ENCODE results near the gene TNRC6C.
A peak's percentile ranks its signal among the peaks of the same experiment; 100 is the strongest.

Gene TNRC6C

DNA sequence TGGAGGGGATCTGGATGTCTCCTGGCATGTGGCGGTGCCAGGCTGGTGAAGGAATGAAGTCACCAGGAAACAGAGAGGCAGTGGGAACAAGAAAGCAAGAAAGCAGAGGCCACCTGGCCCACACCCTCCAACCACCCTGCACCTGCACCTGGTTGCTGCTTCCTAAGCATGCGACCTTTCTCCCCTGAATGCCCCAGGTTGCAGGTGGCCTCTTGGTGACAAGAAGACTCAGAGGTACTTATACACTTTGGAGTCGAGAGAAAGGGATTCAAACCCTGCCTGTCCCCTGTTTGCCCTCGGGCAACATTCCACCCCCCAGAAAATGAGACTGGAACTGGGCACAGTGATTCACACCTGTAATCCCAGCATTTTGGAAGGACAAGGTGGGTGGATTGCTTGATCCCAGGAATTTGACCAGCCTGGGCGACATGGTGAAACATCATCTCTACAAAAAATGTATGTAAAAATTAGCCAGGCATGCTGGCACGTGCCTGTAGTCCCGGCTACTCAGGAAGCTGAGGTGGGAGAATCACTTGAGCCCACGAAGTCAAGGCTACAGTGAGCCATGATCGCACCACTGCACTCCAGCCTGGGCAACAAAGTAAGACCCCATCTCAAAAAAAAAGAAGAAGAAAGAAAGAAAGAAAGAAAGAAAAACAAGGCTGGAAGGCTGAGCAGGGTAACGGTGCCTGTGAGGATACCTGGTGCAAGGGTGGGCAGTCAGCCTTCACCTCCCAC, 34.6 kb upstream of the TNRC6C start:
- peaks cover 33% of the 10 kb centered on the region for H3K4me1 ChIP-seq (ENCODE audit: control insufficient read depth, low read depth, low read length)
- no peak overlapping the region for H3K4me3 ChIP-seq (ENCODE audit: low read length)
- H3K27ac ChIP-seq (ENCODE audit: low read length) = no peak overlapping the region
- H3K27me3 ChIP-seq (ENCODE audit: control insufficient read depth, insufficient read depth, low read length) = no peaks in the 10 kb centered on the region
- H3K9ac ChIP-seq (ENCODE audit: low read length) = no peak overlapping the region
- no peaks in the 10 kb centered on the region for H3K36me3 ChIP-seq (ENCODE audit: control insufficient read depth, low read depth, low read length)
- no peaks in the 10 kb centered on the region for H3K9me3 ChIP-seq (ENCODE audit: control insufficient read depth, low read depth, low read length)

DNA sequence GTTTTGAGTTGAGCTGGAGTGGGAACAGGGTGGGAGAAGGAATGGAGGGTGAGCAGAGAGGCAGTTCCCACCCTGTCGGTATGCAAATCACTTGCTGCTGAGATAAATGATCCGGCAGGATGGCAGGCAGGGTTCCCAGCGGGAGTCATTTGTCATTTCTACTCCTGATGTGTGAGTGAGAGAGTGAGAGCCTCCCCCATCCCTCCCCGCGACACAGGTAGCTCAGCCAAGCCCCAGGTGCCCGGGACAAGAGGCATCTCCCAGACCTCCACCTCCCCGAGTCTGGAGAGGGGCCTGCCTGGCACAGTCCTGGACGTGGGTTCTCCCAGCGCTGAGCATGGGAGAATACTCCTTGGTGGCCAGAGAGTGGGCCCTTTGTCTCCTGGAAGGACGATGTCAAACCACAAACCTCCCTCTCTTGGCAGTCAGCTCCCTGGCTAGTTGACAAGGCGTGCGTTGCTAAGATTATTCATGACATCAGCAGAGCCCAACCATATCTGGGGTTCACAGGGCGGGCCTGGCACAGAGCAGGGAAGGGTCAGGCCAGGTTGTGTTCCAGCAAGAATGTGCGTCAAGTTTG, 33.7 kb upstream of the TNRC6C start:
- Histone ChIP-seq H3K36me3 (ENCODE audit: control insufficient read depth, low read depth, low read length) (no peaks in the 10 kb centered on the region), H3K9me3 (ENCODE audit: control insufficient read depth, low read depth, low read length) (no peaks in the 10 kb centered on the region), H3K27me3 (ENCODE audit: control insufficient read depth, insufficient read depth, low read length) (no peaks in the 10 kb centered on the region), H3K4me1 (ENCODE audit: control insufficient read depth, low read depth, low read length) (peaks cover 41% of the 10 kb centered on the region), H3K9ac (ENCODE audit: low read length) (no peak overlapping the region), H3K4me3 (ENCODE audit: low read length) (peak overlapping the region; percentile 21), H3K27ac (ENCODE audit: low read length) (no peak overlapping the region)

DNA sequence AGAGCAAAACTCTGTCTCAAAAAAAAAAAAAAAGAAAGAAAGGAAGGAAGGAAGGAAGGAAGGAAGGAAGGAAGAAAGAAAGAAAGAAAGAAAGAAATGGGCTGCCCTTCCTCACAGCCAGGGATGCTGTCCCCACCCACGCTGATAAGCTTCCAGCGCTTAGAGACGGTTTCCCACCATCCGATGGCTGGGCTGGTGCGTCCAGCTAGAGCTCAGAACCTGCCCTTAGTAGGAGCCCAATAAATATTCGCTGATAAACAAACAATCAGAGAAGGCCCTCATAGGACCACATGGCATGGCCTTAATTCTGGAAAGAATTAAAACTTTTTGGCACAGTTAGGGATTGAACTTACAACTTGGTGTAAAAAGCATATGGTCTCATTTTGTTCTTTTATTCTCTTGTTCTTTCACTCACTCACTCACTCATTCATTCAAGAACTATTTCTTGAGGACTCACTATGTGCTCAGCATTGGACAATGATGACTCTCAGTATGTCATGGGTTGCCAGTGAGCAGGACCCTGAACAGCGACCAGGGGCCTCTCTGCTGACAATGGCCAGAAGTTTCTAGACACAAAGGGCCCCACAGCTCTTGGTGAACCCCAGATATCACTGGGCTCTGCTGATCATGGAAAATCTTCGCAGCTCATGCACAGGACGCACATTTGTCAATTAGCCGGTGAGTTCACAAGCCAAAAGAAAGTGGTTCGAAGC, 32.5 kb upstream of the TNRC6C start:
- Histone ChIP-seq H3K27ac (ENCODE audit: low read length) (no peak overlapping the region), H3K27me3 (ENCODE audit: control insufficient read depth, insufficient read depth, low read length) (no peaks in the 10 kb centered on the region), H3K4me3 (ENCODE audit: low read length) (no peak overlapping the region), H3K9me3 (ENCODE audit: control insufficient read depth, low read depth, low read length) (no peaks in the 10 kb centered on the region), H3K36me3 (ENCODE audit: control insufficient read depth, low read depth, low read length) (no peaks in the 10 kb centered on the region), H3K4me1 (ENCODE audit: control insufficient read depth, low read depth, low read length) (peaks cover 41% of the 10 kb centered on the region), H3K9ac (ENCODE audit: low read length) (no peak overlapping the region)

DNA sequence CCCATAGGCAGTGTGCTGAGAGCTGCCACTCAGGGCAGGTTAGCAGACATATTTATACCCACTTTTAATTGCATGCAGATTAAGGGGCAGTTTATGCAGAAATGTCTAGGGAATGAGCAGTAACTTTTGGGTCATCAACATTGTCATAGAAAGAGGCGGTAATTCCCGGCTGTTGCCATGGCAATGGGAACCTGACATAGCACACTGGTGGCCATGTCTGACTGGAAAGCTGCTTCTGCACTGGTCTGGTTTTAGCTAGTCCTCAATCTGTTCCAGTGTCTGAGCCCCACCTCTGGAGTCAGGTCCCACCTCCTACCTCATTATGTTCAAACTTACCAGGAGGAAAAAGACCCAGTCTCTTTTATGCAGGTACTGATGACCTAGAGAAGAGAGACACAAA, 31.5 kb upstream of the TNRC6C start:
- Histone ChIP-seq H3K4me1 (ENCODE audit: control insufficient read depth, low read depth, low read length) (peaks cover 49% of the 10 kb centered on the region), H3K27ac (ENCODE audit: low read length) (no peak overlapping the region), H3K9me3 (ENCODE audit: control insufficient read depth, low read depth, low read length) (no peaks in the 10 kb centered on the region), H3K9ac (ENCODE audit: low read length) (no peak overlapping the region), H3K27me3 (ENCODE audit: control insufficient read depth, insufficient read depth, low read length) (no peaks in the 10 kb centered on the region), H3K4me3 (ENCODE audit: low read length) (no peak overlapping the region), H3K36me3 (ENCODE audit: control insufficient read depth, low read depth, low read length) (no peaks in the 10 kb centered on the region)

DNA sequence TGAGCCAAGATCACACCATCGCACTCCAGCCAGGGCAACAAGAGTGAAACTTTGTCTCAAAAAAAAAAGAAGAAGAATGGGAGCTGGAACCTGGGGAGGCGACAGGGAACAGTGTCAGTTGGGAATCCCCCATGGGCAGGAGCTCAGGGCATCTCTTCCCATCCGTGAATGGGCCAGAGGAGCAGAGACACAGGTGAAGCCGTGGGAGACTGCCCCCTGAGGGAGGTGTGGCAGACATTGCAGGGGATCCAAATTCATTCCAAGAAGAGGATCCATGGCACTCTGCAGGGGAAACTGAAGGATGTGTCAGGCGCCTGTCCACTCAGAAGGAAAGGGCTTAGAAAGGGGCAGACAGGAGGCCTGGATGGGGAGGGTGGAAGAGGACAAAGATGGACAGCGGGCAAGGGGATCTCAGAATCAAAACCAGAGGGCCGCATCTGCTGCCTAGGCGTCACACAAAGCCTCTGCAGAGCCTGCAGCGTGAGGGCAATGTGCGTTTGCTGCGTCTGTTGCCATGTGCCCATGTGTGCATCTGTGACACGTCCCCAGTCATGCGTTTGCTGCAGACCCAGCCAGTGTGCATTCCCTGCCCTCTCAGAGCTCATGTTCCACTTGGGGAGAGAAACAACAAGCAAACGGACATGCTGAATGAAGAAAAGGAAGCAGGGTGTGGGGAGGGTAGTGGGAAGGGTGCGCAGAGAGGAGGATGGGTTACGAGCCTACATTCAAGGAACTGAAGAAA, 30.6 kb upstream of the TNRC6C start:
- H3K4me1 ChIP-seq (ENCODE audit: control insufficient read depth, low read depth, low read length) = peaks cover 45% of the 10 kb centered on the region
- no peaks in the 10 kb centered on the region for H3K27me3 ChIP-seq (ENCODE audit: control insufficient read depth, insufficient read depth, low read length)
- no peak overlapping the region for H3K27ac ChIP-seq (ENCODE audit: low read length)
- H3K36me3 ChIP-seq (ENCODE audit: control insufficient read depth, low read depth, low read length) = no peaks in the 10 kb centered on the region
- H3K4me3 ChIP-seq (ENCODE audit: low read length) = no peak overlapping the region
- no peak overlapping the region for H3K9ac ChIP-seq (ENCODE audit: low read length)
- H3K9me3 ChIP-seq (ENCODE audit: control insufficient read depth, low read depth, low read length) = no peaks in the 10 kb centered on the region

DNA sequence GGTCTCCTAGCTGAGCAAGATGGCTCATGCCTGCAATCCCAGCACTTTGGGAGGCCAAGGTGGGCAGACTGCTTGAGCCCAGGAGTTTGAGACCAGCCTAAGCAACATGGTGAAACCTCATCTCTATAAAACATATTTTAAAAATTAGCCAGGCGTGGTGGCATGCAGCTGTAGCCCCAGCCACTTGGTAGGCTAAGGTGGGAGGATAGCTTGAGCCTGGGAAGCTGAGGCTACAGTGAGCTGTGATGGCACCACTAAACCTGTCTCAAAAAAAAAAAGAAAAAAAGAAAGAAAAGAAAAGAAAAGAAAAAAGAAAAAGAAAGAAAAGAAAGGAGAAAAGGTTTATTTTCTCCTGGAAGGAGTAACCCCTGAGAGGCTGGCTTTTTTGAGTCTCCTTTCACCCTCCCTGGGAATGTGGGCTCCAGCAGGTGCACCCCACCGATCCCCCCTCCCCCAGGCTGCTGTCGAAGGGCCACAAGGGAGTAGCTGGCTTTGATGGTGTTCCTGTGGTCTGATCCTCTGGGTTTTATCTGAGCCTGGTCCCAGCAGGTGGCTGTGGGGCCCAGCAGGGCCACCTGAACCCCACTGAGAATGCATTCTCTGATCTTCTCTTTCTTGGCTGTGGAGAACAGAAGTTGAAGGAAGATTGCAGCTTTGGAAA, 29.9 kb upstream of the TNRC6C start:
- Histone ChIP-seq H3K4me1 (ENCODE audit: control insufficient read depth, low read depth, low read length) (peaks cover 41% of the 10 kb centered on the region), H3K36me3 (ENCODE audit: control insufficient read depth, low read depth, low read length) (no peaks in the 10 kb centered on the region), H3K9me3 (ENCODE audit: control insufficient read depth, low read depth, low read length) (no peaks in the 10 kb centered on the region), H3K9ac (ENCODE audit: low read length) (no peak overlapping the region), H3K27me3 (ENCODE audit: control insufficient read depth, insufficient read depth, low read length) (no peaks in the 10 kb centered on the region), H3K27ac (ENCODE audit: low read length) (no peak overlapping the region), H3K4me3 (ENCODE audit: low read length) (no peak overlapping the region)

DNA sequence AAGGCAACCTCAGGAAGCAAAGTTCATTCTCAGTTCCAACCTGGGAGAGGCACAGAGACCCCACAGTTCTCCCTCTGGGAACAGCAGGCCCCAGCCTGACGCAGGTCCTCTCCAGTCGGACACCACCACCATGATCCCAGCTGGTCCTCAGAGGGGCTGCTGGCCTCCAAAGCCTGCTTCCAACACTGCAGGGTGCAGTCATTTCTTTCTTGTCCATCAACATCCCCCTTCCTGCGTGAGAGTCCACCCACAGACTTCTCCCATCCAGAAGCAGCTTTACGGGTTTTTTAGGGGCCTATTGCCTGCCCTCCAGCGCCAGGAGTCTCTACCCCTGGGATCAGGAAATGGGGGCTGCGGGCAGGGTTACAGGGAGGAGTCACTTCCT, 29.3 kb upstream of the TNRC6C start:
- H3K27me3 ChIP-seq (ENCODE audit: control insufficient read depth, insufficient read depth, low read length) = no peaks in the 10 kb centered on the region
- H3K4me1 ChIP-seq (ENCODE audit: control insufficient read depth, low read depth, low read length) = peaks cover 41% of the 10 kb centered on the region
- no peak overlapping the region for H3K4me3 ChIP-seq (ENCODE audit: low read length)
- no peak overlapping the region for H3K27ac ChIP-seq (ENCODE audit: low read length)
- H3K9me3 ChIP-seq (ENCODE audit: control insufficient read depth, low read depth, low read length) = no peaks in the 10 kb centered on the region
- no peaks in the 10 kb centered on the region for H3K36me3 ChIP-seq (ENCODE audit: control insufficient read depth, low read depth, low read length)
- no peak overlapping the region for H3K9ac ChIP-seq (ENCODE audit: low read length)

DNA sequence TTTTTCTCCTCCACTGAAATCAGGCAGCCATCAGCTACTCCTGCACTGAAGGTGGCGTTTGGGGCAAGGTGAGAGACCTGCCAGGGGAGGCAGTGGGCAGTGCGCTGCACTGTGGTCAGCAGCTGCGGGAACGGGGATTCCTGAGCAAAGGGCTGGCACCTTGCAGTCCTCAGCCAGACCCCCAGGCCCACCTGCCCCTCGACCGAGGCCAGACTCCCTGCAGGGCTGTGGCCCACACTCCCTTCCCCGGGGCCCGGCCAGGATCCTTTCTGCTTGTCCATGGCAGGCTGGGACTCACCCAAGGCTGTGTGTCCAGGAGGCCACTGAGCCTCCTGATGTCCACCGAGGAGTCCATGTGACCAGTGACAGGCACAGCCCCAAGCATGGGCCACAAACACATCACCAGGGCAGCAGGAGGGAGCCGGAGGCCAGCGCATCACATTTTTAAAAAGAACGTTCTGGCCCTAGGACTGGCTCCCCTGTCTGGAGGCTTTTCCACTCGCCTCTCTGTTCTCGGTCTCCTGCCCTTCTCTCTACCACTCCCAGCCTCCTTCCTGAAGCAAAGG, 28.5 kb upstream of the TNRC6C start:
- no peak overlapping the region for H3K27ac ChIP-seq (ENCODE audit: low read length)
- H3K4me3 ChIP-seq (ENCODE audit: low read length) = no peak overlapping the region
- H3K27me3 ChIP-seq (ENCODE audit: control insufficient read depth, insufficient read depth, low read length) = no peaks in the 10 kb centered on the region
- H3K9me3 ChIP-seq (ENCODE audit: control insufficient read depth, low read depth, low read length) = no peaks in the 10 kb centered on the region
- H3K4me1 ChIP-seq (ENCODE audit: control insufficient read depth, low read depth, low read length) = peaks cover 38% of the 10 kb centered on the region
- H3K9ac ChIP-seq (ENCODE audit: low read length) = no peak overlapping the region
- no peaks in the 10 kb centered on the region for H3K36me3 ChIP-seq (ENCODE audit: control insufficient read depth, low read depth, low read length)

DNA sequence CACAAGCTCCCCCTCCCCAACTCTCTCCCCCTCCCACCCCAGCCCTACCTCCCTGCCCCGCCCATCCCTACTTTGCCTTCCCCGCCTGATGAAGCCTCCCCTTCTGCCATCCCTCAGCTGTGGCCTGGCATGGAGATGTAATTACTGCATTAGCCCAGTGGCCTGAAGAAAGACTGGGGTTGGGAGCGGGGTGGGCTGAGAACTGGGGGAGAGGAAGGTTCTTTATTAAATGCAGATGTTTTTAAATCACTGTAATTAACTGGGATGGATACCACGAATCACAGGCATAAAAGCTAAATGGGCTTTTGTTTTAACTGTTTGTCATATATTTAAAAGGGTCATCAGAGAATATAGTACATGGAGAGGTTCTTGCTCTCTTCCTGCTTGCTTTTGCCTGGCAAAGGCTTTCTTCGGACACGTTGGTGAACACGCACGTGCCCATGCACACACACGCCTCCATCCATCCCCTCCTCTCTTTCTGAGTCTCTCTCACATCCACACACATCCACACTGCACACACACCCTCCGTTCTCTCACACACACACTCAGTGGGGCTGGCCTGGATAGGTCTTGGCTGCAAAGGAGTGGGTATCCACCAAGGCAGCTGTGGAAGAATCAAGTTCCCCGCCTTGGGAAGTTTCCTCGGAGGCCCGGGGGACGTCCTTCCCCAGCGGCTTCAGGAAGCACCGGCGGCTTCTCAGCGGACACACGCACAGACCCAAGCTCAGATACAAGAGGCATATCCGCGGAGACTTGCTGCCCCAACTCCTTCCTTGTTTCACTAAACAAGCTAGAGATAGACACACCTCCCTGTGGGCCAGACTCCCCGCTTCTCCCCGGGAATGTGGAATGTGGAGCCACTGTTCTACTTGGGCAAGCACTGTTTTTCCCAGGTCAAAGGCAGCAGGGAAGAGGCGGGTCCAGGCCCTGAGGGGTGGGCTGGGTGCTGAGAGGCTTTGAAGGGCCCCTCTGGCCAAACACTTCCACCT, 27.4 kb upstream of the TNRC6C start:
- H3K36me3 ChIP-seq (ENCODE audit: control insufficient read depth, low read depth, low read length) = no peaks in the 10 kb centered on the region
- peaks cover 40% of the 10 kb centered on the region for H3K4me1 ChIP-seq (ENCODE audit: control insufficient read depth, low read depth, low read length)
- no peaks in the 10 kb centered on the region for H3K27me3 ChIP-seq (ENCODE audit: control insufficient read depth, insufficient read depth, low read length)
- H3K4me3 ChIP-seq (ENCODE audit: low read length) = no peak overlapping the region
- H3K27ac ChIP-seq (ENCODE audit: low read length) = no peak overlapping the region
- no peaks in the 10 kb centered on the region for H3K9me3 ChIP-seq (ENCODE audit: control insufficient read depth, low read depth, low read length)
- H3K9ac ChIP-seq (ENCODE audit: low read length) = no peak overlapping the region

DNA sequence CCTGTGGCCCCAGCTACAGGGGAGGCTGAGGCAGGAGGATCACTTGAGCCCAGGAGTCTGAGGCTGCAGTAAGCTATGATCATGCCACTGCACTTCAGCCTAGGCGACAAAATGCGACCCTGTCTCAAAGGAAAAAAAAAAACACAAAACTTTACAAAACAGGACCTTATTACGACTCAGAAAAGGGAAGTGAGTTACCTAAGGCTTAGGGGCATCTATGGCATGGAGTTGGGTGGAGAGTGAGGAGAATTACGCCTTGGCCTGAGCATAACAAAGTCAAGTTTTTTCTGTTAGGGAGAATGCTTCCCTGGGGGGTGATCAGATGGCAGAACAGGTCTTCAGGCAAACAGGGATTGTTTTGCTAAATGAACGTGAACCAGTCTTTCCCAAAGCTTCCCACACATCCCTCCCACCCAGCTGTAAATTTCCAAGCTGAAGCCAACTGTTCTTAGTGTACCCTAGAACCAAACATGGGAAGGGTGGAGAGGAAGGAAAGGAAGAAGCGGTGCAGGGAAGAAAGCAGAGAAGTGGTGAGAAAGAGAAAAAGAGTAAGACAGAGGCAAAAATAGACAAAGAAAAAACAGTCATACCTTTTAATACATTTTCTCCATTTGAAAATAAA, 24.6 kb upstream of the TNRC6C start:
- Histone ChIP-seq H3K4me1 (ENCODE audit: control insufficient read depth, low read depth, low read length) (peaks cover 31% of the 10 kb centered on the region), H3K27me3 (ENCODE audit: control insufficient read depth, insufficient read depth, low read length) (no peaks in the 10 kb centered on the region), H3K9ac (ENCODE audit: low read length) (no peak overlapping the region), H3K36me3 (ENCODE audit: control insufficient read depth, low read depth, low read length) (no peaks in the 10 kb centered on the region), H3K4me3 (ENCODE audit: low read length) (no peak overlapping the region), H3K27ac (ENCODE audit: low read length) (no peak overlapping the region), H3K9me3 (ENCODE audit: control insufficient read depth, low read depth, low read length) (no peaks in the 10 kb centered on the region)
